Upper lobe of left lung (tissue), 4 donors: ENCODE data around the gene POMP.

Experiments used
- EP300 ChIP-seq, 4 donors: sonication (generic); formaldehyde crosslinking; IDR thresholded peaks; one replicate each; pipeline ENCODE4 v1.5.1; 2017; ENCODE audit warnings: antibody characterized with exemption in 4 of 4, control low read depth in 2 of 4
- POLR2A ChIP-seq, 4 donors: fragments of 450-650 bp; IDR thresholded peaks; one replicate each; pipeline ENCODE4 v1.5.1; 2016 to 2017; ENCODE audit warnings: antibody characterized with exemption in 4 of 4, mild to moderate bottlenecking in 2 of 4
- POLR2AphosphoS5 ChIP-seq, 2 donors: sonication (generic); formaldehyde crosslinking; IDR thresholded peaks; one replicate each; pipeline ENCODE4 v1.5.1; 2017; ENCODE audit warnings: antibody characterized with exemption in 2 of 2
- TF ChIP-seq, protein P1 (sequence below), 6 experiments: fragments of 450-650 bp in 4 of 6; fragments of 200-600 bp in 2 of 6; sonication (generic) in 2 of 6; IDR thresholded peaks; one replicate each; pipeline ENCODE4 v1.5.1; 2016 to 2019; ENCODE audit warnings: antibody characterized with exemption in 6 of 6

GRCh38 chr13:28666897-28667488 is 8.1 kb downstream of the POMP start:
- TF ChIP-seq, protein P1, sequence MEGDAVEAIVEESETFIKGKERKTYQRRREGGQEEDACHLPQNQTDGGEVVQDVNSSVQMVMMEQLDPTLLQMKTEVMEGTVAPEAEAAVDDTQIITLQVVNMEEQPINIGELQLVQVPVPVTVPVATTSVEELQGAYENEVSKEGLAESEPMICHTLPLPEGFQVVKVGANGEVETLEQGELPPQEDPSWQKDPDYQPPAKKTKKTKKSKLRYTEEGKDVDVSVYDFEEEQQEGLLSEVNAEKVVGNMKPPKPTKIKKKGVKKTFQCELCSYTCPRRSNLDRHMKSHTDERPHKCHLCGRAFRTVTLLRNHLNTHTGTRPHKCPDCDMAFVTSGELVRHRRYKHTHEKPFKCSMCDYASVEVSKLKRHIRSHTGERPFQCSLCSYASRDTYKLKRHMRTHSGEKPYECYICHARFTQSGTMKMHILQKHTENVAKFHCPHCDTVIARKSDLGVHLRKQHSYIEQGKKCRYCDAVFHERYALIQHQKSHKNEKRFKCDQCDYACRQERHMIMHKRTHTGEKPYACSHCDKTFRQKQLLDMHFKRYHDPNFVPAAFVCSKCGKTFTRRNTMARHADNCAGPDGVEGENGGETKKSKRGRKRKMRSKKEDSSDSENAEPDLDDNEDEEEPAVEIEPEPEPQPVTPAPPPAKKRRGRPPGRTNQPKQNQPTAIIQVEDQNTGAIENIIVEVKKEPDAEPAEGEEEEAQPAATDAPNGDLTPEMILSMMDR (IDR thresholded peaks at IDR 0.05) = no peak
- TF ChIP-seq POLR2A (IDR thresholded peaks at IDR 0.05) (no peak), EP300 (IDR thresholded peaks at IDR 0.05) (no peak), POLR2AphosphoS5 (IDR thresholded peaks at IDR 0.05) (no peak)
